ENCODE measurements around the gene NHLRC4.

Gene NHLRC4

GRCh38 chr16:592518-593306, 25.9 kb downstream of the NHLRC4 start:
- Histone ChIP-seq H3K9me3 (no peaks in the 10 kb centered on the region), H3K4me3 (ENCODE audit: low read depth, low read length) (no peak overlapping the region), H3K4me1 (peaks cover 5% of the 10 kb centered on the region), H3K36me3 (0 out of 2 replicates have a peak, but pooled peaks cover 4% of the 10 kb centered on the region), H3K27me3 (no peaks in the 10 kb centered on the region)
- no peak for TF ChIP-seq CTCF (IDR thresholded peaks at IDR 0.05; ENCODE audit: low read depth, low read length)
- no peak for DNase-seq

- H3K27me3 ChIP-seq = no peaks in the 10 kb centered on the region
- DNase-seq = no peak
- no peak for TF ChIP-seq CTCF (IDR thresholded peaks at IDR 0.05; ENCODE audit: low read depth, low read length)
- H3K36me3 ChIP-seq = 0 out of 2 replicates have a peak, but pooled peaks cover 4% of the 10 kb centered on the region
- no peak overlapping the region for H3K4me3 ChIP-seq (ENCODE audit: low read depth, low read length)
- no peaks in the 10 kb centered on the region for H3K9me3 ChIP-seq
- H3K4me1 ChIP-seq = no peaks in the 10 kb centered on the region
Observed at GRCh38 chr16:593406-593805, 26.6 kb downstream of the NHLRC4 start.

GRCh38 chr16:593807-594206, 27.0 kb downstream of the NHLRC4 start:
- no peak for DNase-seq
- Histone ChIP-seq H3K36me3 (peaks cover 6% of the 10 kb centered on the region; the same call in 1 of the 2 replicates), H3K9me3 (no peaks in the 10 kb centered on the region), H3K4me3 (ENCODE audit: low read depth, low read length) (no peak overlapping the region), H3K4me1 (no peaks in the 10 kb centered on the region), H3K27me3 (no peaks in the 10 kb centered on the region)
- no peak for TF ChIP-seq CTCF (IDR thresholded peaks at IDR 0.05; ENCODE audit: low read depth, low read length)

GRCh38 chr16:595094-595528, 28.3 kb downstream of the NHLRC4 start:
- no peaks in the 10 kb centered on the region for H3K4me1 ChIP-seq
- no peak for TF ChIP-seq CTCF (IDR thresholded peaks at IDR 0.05; ENCODE audit: low read depth, low read length)

GRCh38 chr16:595942-596735, 29.3 kb downstream of the NHLRC4 start:
- no peak for TF ChIP-seq CTCF (IDR thresholded peaks at IDR 0.05; ENCODE audit: low read depth, low read length)
- no peaks in the 10 kb centered on the region for H3K9me3 ChIP-seq
- no peaks in the 10 kb centered on the region for H3K4me1 ChIP-seq
- no peak overlapping the region for H3K4me3 ChIP-seq (ENCODE audit: low read depth, low read length)
- peaks cover 11% of the 10 kb centered on the region; the same call in 1 of the 2 replicates for H3K36me3 ChIP-seq
- DNase-seq = no peak
- no peaks in the 10 kb centered on the region for H3K27me3 ChIP-seq

More at GRCh38 chr16:595094-595528, 28.3 kb downstream of the NHLRC4 start:
- no peaks in the 10 kb centered on the region for H3K27me3 ChIP-seq
- no peak overlapping the region for H3K4me3 ChIP-seq (ENCODE audit: low read depth, low read length)
- peaks cover 11% of the 10 kb centered on the region; the same call in 1 of the 2 replicates for H3K36me3 ChIP-seq
- no peak for DNase-seq
- H3K9me3 ChIP-seq = no peaks in the 10 kb centered on the region

All from BE2C (cell line).